Fibroblast of lung (primary cell): ENCODE results near the gene OCA2.
A peak's percentile ranks its signal among the peaks of the same experiment; 100 is the strongest.

Experiments
- EZH2 ChIP-seq: IDR thresholded peaks from 2 replicates; pipeline ENCODE4 v1.5.1; 2012; ENCODE audit warnings: low read length, control low read depth, mild to moderate bottlenecking; ENCODE audit errors: missing control alignments
- TF ChIP-seq, protein P1 (sequence below), 2 donors: IDR thresholded peaks in 1 of 2; conservative IDR thresholded peaks in 1 of 2; 1 replicate in 1 of 2; 2 replicates in 1 of 2; pipeline ENCODE4 v1.5.1; 2011 to 2012; ENCODE audit warnings: low read length in 2 of 2, control low read depth in 1 of 2, inconsistent platforms in 1 of 2, low read depth in 1 of 2, mild to moderate bottlenecking in 1 of 2

- TF ChIP-seq, protein P1, sequence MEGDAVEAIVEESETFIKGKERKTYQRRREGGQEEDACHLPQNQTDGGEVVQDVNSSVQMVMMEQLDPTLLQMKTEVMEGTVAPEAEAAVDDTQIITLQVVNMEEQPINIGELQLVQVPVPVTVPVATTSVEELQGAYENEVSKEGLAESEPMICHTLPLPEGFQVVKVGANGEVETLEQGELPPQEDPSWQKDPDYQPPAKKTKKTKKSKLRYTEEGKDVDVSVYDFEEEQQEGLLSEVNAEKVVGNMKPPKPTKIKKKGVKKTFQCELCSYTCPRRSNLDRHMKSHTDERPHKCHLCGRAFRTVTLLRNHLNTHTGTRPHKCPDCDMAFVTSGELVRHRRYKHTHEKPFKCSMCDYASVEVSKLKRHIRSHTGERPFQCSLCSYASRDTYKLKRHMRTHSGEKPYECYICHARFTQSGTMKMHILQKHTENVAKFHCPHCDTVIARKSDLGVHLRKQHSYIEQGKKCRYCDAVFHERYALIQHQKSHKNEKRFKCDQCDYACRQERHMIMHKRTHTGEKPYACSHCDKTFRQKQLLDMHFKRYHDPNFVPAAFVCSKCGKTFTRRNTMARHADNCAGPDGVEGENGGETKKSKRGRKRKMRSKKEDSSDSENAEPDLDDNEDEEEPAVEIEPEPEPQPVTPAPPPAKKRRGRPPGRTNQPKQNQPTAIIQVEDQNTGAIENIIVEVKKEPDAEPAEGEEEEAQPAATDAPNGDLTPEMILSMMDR (conservative IDR thresholded peaks at IDR 0.05 in 1 of 2, IDR thresholded peaks at IDR 0.05 in 1 of 2; ENCODE audit: low read depth in 1 of 2, low read length in 2 of 2) = peak in 1 of 2 donors; percentile 56
- TF ChIP-seq EZH2 = no peak
Measured at GRCh38 chr15:28021281-28022039, 77.7 kb downstream of the OCA2 start.
